SK-N-SH (cell line): Measurements from ENCODE around the gene OR51V1. TPM values are rescaled to one million over a fixed set of nuclear protein-coding genes. Genes with fewer than 3 reads are reported as not detected.

Experiments used
- CTCF ChIA-PET: fragments of 300-600, 350-600 bp; formaldehyde crosslinking; extraction: SDS; loops from one replicate; lab custom pipeline; 2021; lab: Yijun Ruan, JAX
- POLR2A ChIA-PET: fragments of 350-600 bp; sonication (Branson Sonifier 250); formaldehyde crosslinking; extraction: SDS; loops from one replicate; lab custom pipeline; 2020; ENCODE audit warnings: antibody characterized with exemption, inconsistent platforms; lab: Yijun Ruan, JAX
- DNase-seq: peaks from one replicate; pipeline ENCODE4 v3.0.0; 2012
- H2AFZ ChIP-seq: fragments of 200-600 bp; sonication (generic); 2 replicates; pipeline ENCODE4 v1.8.1; 2016; ENCODE audit warnings: antibody characterized with exemption, mild to moderate bottlenecking, low read depth
- H3F3A ChIP-seq: fragments of 200-600 bp; sonication (generic); replicated peaks from 2 replicates; pipeline ENCODE3; 2016; ENCODE audit warnings: antibody characterized with exemption, mild to moderate bottlenecking; ENCODE audit not compliant: insufficient read depth
- H3K27ac ChIP-seq, 2 experiments: fragments of 200-500 bp in 1 of 2; fragments of 200-600 bp in 1 of 2; sonication (Bioruptor generic) in 1 of 2; sonication (generic), shearing (Covaris generic) in 1 of 2; 2 replicates each; pipeline versions ENCODE4 v1.5.1 to v1.6.1; 2014 to 2016; ENCODE audit warnings: low read depth in 2 of 2, inconsistent platforms in 1 of 2, low read length in 1 of 2, mild to moderate bottlenecking in 1 of 2, mixed read lengths in 1 of 2
- H3K27me3 ChIP-seq: fragments of 200-600 bp; sonication (generic), shearing (Covaris generic); 2 replicates; pipeline ENCODE4 v1.6.1; 2016; ENCODE audit warnings: mixed run types; ENCODE audit not compliant: insufficient read depth
- H3K36me3 ChIP-seq, 2 experiments: fragments of 200-500 bp in 1 of 2; fragments of 200-600 bp in 1 of 2; sonication (Bioruptor generic) in 1 of 2; sonication (generic) in 1 of 2; replicated peaks in 1 of 2; 2 replicates each; pipeline versions ENCODE3 to v1.5.1; 2014 to 2016; ENCODE audit warnings: low read length in 1 of 2, mild to moderate bottlenecking in 1 of 2; ENCODE audit not compliant: insufficient read depth in 2 of 2, control insufficient read depth in 1 of 2
- H3K4me1 ChIP-seq, 2 experiments: fragments of 200-500 bp in 1 of 2; fragments of 200-600 bp in 1 of 2; sonication (Bioruptor generic) in 1 of 2; sonication (generic), shearing (Covaris generic) in 1 of 2; 2 replicates each; pipeline versions ENCODE4 v1.5.1 to v1.6.1; 2014 to 2016; ENCODE audit warnings: low read depth in 1 of 2, low read length in 1 of 2, mixed run types in 1 of 2; ENCODE audit not compliant: insufficient read depth in 2 of 2, control insufficient read depth in 1 of 2
- H3K4me2 ChIP-seq: fragments of 200-600 bp; sonication (generic), shearing (Covaris generic); 2 replicates; pipeline ENCODE4 v1.6.1; 2017; ENCODE audit warnings: mixed run types
- H3K4me3 ChIP-seq, 2 experiments: fragments of 200-500 bp in 1 of 2; fragments of 200-600 bp in 1 of 2; sonication (Bioruptor generic) in 1 of 2; sonication (generic), shearing (Covaris generic) in 1 of 2; 2 replicates each; pipeline versions ENCODE4 v1.5.1 to v1.8.1; 2014 to 2016; ENCODE audit warnings: low read depth in 2 of 2, inconsistent platforms in 1 of 2, low read length in 1 of 2, mild to moderate bottlenecking in 1 of 2, mixed read lengths in 1 of 2, moderate library complexity in 1 of 2
- H3K79me2 ChIP-seq: fragments of 200-600 bp; sonication (generic); 2 replicates; pipeline ENCODE4 v1.8.1; 2017; ENCODE audit warnings: mild to moderate bottlenecking; ENCODE audit not compliant: insufficient read depth
- H3K9ac ChIP-seq: fragments of 200-600 bp; sonication (generic); 2 replicates; pipeline ENCODE4 v1.6.1; 2017; ENCODE audit warnings: mixed run types
- H3K9me2 ChIP-seq: fragments of 200-600 bp; sonication (generic); 2 replicates; pipeline ENCODE4 v1.6.1; 2017; ENCODE audit warnings: mixed run types
- H3K9me3 ChIP-seq: fragments of 200-600 bp; sonication (generic); 2 replicates; pipeline ENCODE4 v1.6.1; 2017; ENCODE audit warnings: mixed run types, mild to moderate bottlenecking, moderate library complexity
- H4K20me1 ChIP-seq: fragments of 200-600 bp; sonication (generic); 2 replicates; pipeline ENCODE4 v1.6.1; 2017; ENCODE audit warnings: mild to moderate bottlenecking, mixed run types; ENCODE audit not compliant: insufficient read depth
- CHD2 ChIP-seq: fragments of 150-350 bp; IDR thresholded peaks from 2 replicates; pipeline ENCODE4 v1.6.1; 2018; ENCODE audit warnings: low read length; ENCODE audit not compliant: partially characterized antibody
- ELF1 ChIP-seq: IDR thresholded peaks from 2 replicates; pipeline ENCODE4 v1.4.0; 2012
- EZH2phosphoT487 ChIP-seq: fragments of 200-600 bp; sonication (generic); IDR thresholded peaks from 2 replicates; pipeline ENCODE4 v1.6.1; 2017; ENCODE audit warnings: low read depth, mixed run types, mild to moderate bottlenecking, antibody characterized with exemption, moderate library complexity, borderline replicate concordance
- FOXM1 ChIP-seq: IDR thresholded peaks from 2 replicates; pipeline ENCODE4 v1.4.0; 2012; ENCODE audit warnings: low read depth, mild to moderate bottlenecking
- GATA2 ChIP-seq: sonication (generic); formaldehyde crosslinking; IDR thresholded peaks from 2 replicates; pipeline ENCODE4 v1.5.0; 2020; ENCODE audit warnings: mild to moderate bottlenecking, missing genetic modification reagents
- MEF2A ChIP-seq: IDR thresholded peaks from 2 replicates; pipeline ENCODE4 v1.4.0; 2012; ENCODE audit warnings: low read depth, borderline replicate concordance
- MXI1 ChIP-seq: IDR thresholded peaks from 2 replicates; pipeline ENCODE4 v1.6.1; 2012; ENCODE audit warnings: mild to moderate bottlenecking, low read depth, low read length, improper control_type of control experiment
- PBX3 ChIP-seq: IDR thresholded peaks from 2 replicates; pipeline ENCODE4; 2012
- RAD21 ChIP-seq: IDR thresholded peaks from 2 replicates; pipeline ENCODE4 v1.6.1; 2012; ENCODE audit warnings: mild to moderate bottlenecking, low read length
- RCOR1 ChIP-seq: fragments of 150-350 bp; IDR thresholded peaks from 2 replicates; pipeline ENCODE4 v1.6.1; 2017; ENCODE audit warnings: antibody characterized with exemption, low read length
- RFX5 ChIP-seq: IDR thresholded peaks from 2 replicates; pipeline ENCODE4 v1.6.1; 2012; ENCODE audit warnings: mild to moderate bottlenecking, improper control_type of control experiment, low read length
- TCF12 ChIP-seq: IDR thresholded peaks from 2 replicates; pipeline ENCODE4 v1.4.0; 2012
- TEAD4 ChIP-seq: IDR thresholded peaks from 2 replicates; pipeline ENCODE4 v1.4.0; 2012; ENCODE audit warnings: mild to moderate bottlenecking, borderline replicate concordance; ENCODE audit not compliant: insufficient read depth
- YY1 ChIP-seq: IDR thresholded peaks from 2 replicates; pipeline ENCODE4 v1.4.0; 2012; ENCODE audit warnings: low read depth, mild to moderate bottlenecking
- ZBTB33 ChIP-seq: IDR thresholded peaks from 2 replicates; pipeline ENCODE4 v1.4.0; 2012; ENCODE audit warnings: low read depth, borderline replicate concordance
- WGBS: methylation state at CpG from one replicate; pipeline ENCODE4 v1.1.6; 2017; ENCODE audit warnings: low lambda C conversion rate; 5-methylcytosine and 5-hydroxymethylcytosine counted together
- polyA plus RNA-seq, 3 experiments: library from polyadenylated mRNA; depleted of rRNA; stranded (reverse); fragments of >200 nt; gene quantifications; 2 replicates each; pipeline ENCODE4 v1.2.3, GENCODE V29; 2012
- TF ChIP-seq, protein P1 (sequence below): fragments of 200-600 bp; sonication (generic); IDR thresholded peaks from 2 replicates; pipeline ENCODE4 v1.6.1; 2017; ENCODE audit warnings: antibody characterized with exemption, mild to moderate bottlenecking, moderate library complexity
- TF ChIP-seq, protein P2 (sequence below): fragments of 150-350 bp; IDR thresholded peaks from 2 replicates; pipeline ENCODE4 v1.6.1; 2016; ENCODE audit warnings: mild to moderate bottlenecking, low read depth, low read length
- TF ChIP-seq, protein P3 (sequence below): IDR thresholded peaks from 2 replicates; pipeline ENCODE4 v1.4.0; 2012; ENCODE audit warnings: low read depth, borderline replicate concordance

Gene OR51V1
- polyA plus RNA-seq, 1 of the 3 experiments (the other 2 are of a cell fraction): not detected

DNA sequence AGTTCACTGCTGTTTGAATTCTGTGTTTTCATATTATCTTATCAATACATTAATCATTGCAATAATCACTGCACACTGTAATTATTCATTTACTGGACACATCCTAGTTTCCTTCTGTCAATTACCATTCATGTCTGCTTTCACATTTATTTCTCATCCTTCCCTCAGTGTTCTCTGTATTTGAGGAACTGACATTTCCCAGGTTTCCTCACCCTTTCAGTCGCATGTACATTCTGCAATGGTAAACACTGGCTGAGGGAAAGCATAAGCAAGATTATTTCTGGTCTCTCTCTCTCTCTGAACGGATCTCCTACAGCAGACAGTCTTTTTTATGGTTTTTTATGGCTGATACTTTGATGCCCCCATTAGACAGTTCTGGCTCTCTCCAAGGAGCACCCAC lies 38.0 kb upstream of the OR51V1 start:
- Histone ChIP-seq H3K27me3 (no peaks in the 10 kb centered on the region), H2AFZ (no peak overlapping the region), H3K4me2 (no peak overlapping the region), H3K4me1 (no peaks in the 10 kb centered on the region), H3K9me2 (no peaks in the 10 kb centered on the region), H3F3A (no peaks in the 10 kb centered on the region), H3K79me2 (no peaks in the 10 kb centered on the region), H3K9me3 (no peaks in the 10 kb centered on the region), H3K9ac (no peak overlapping the region), H4K20me1 (no peaks in the 10 kb centered on the region), H3K27ac (no peak overlapping the region), H3K4me3 (no peak overlapping the region), H3K36me3 (no peaks in the 10 kb centered on the region)
- 0% methylated on average over 2 of the region's 2 CpGs for WGBS
- POLR2A ChIA-PET: no interaction called here
- DNase-seq: no peak
- TF ChIP-seq ELF1 (no peak), FOXM1 (no peak), EZH2phosphoT487 (no peak), RAD21 (no peak), TCF12 (no peak), MEF2A (no peak)
- TF ChIP-seq, protein P1, sequence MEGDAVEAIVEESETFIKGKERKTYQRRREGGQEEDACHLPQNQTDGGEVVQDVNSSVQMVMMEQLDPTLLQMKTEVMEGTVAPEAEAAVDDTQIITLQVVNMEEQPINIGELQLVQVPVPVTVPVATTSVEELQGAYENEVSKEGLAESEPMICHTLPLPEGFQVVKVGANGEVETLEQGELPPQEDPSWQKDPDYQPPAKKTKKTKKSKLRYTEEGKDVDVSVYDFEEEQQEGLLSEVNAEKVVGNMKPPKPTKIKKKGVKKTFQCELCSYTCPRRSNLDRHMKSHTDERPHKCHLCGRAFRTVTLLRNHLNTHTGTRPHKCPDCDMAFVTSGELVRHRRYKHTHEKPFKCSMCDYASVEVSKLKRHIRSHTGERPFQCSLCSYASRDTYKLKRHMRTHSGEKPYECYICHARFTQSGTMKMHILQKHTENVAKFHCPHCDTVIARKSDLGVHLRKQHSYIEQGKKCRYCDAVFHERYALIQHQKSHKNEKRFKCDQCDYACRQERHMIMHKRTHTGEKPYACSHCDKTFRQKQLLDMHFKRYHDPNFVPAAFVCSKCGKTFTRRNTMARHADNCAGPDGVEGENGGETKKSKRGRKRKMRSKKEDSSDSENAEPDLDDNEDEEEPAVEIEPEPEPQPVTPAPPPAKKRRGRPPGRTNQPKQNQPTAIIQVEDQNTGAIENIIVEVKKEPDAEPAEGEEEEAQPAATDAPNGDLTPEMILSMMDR: no peak
- CTCF ChIA-PET: no interaction called here

DNA sequence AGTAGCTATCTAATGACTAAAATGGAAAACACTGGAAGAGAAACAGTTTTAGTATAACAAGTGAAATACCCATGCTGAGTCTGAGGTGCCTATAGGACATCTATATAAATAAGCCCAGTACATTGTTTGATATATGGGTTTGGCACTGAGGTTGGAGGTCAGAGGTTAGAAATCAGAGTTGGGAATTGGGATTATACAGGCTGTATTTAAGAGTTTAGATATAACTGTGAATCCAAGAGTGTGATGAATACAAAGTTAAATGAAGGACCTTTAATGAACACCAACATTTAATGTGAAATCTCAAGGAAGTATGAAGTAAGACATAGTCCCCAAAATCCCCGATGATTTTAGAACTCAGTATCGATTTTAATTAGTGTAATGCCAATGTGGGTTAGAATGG lies 36.9 kb upstream of the OR51V1 start:
- no peaks in the 10 kb centered on the region for H3K79me2 ChIP-seq
- H3K9me3 ChIP-seq: no peaks in the 10 kb centered on the region
- H3K4me3 ChIP-seq: no peak overlapping the region
- H3K4me2 ChIP-seq: no peak overlapping the region
- no peaks in the 10 kb centered on the region for H3F3A ChIP-seq
- no peaks in the 10 kb centered on the region for H3K9me2 ChIP-seq
- no peak overlapping the region for H2AFZ ChIP-seq
- TF ChIP-seq MEF2A (no peak), TEAD4 (no peak), FOXM1 (no peak), PBX3 (no peak), TCF12 (no peak), MXI1 (no peak), RCOR1 (no peak), ZBTB33 (no peak), YY1 (no peak), CHD2 (no peak), GATA2 (no peak), RFX5 (no peak)
- TF ChIP-seq, protein P2, sequence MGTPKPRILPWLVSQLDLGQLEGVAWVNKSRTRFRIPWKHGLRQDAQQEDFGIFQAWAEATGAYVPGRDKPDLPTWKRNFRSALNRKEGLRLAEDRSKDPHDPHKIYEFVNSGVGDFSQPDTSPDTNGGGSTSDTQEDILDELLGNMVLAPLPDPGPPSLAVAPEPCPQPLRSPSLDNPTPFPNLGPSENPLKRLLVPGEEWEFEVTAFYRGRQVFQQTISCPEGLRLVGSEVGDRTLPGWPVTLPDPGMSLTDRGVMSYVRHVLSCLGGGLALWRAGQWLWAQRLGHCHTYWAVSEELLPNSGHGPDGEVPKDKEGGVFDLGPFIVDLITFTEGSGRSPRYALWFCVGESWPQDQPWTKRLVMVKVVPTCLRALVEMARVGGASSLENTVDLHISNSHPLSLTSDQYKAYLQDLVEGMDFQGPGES: no peak
- TF ChIP-seq, protein P3, sequence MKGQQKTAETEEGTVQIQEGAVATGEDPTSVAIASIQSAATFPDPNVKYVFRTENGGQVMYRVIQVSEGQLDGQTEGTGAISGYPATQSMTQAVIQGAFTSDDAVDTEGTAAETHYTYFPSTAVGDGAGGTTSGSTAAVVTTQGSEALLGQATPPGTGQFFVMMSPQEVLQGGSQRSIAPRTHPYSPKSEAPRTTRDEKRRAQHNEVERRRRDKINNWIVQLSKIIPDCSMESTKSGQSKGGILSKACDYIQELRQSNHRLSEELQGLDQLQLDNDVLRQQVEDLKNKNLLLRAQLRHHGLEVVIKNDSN: no peak
- H4K20me1 ChIP-seq: no peaks in the 10 kb centered on the region
- H3K9ac ChIP-seq: no peak overlapping the region
- WGBS: 3% methylated on average over 2 of the region's 2 CpGs
- DNase-seq: no peak
- H3K36me3 ChIP-seq: no peaks in the 10 kb centered on the region
- no peaks in the 10 kb centered on the region for H3K27me3 ChIP-seq
- no peaks in the 10 kb centered on the region for H3K4me1 ChIP-seq
- ChIA-PET POLR2A (no interaction called here), CTCF (no interaction called here)
- H3K27ac ChIP-seq: no peak overlapping the region
